BLaER1 treated with 17β-estradiol and CSF1 and Interleukin-3, amounts not matched to agents 10 nM and 100 nM (cell line): ENCODE measurements around the gene PTPN20.
A peak's percentile ranks its signal among the peaks of the same experiment; 100 is the strongest.

Experiments
- H3K27ac ChIP-seq, 11 experiments: shearing (Covaris generic); formaldehyde crosslinking; 2 replicates each; pipeline ENCODE4 v1.8.1; 2022
- H3K27me3 ChIP-seq, 11 experiments: shearing (Covaris generic); formaldehyde crosslinking; 2 replicates each; pipeline ENCODE4 v1.8.1; 2022
- H3K36me3 ChIP-seq, 11 experiments: shearing (Covaris generic); formaldehyde crosslinking; 2 replicates each; pipeline ENCODE4 v1.8.1; 2022
- H3K4me1 ChIP-seq, 10 experiments: shearing (Covaris generic); formaldehyde crosslinking; 2 replicates each; pipeline ENCODE4 v1.8.1; 2022
- H3K4me2 ChIP-seq, 11 experiments: shearing (Covaris generic); formaldehyde crosslinking; 2 replicates each; pipeline ENCODE4 v1.8.1; 2022
- H3K4me3 ChIP-seq, 10 experiments: shearing (Covaris generic); formaldehyde crosslinking; 2 replicates each; pipeline ENCODE4 v1.8.1; 2022
- H3K9ac ChIP-seq, 11 experiments: shearing (Covaris generic); formaldehyde crosslinking; 2 replicates each; pipeline ENCODE4 v1.8.1; 2022
- H3K9me3 ChIP-seq, 11 experiments: shearing (Covaris generic); formaldehyde crosslinking; replicated peaks in 1 of 11; 2 replicates each; pipeline ENCODE4 v1.8.1; 2022
- H4K20me1 ChIP-seq, 11 experiments: shearing (Covaris generic); formaldehyde crosslinking; 2 replicates each; pipeline ENCODE4 v1.8.1; 2022
- Cebpa-rat ChIP-seq, 11 experiments: shearing (Covaris generic); IDR thresholded peaks; 2 replicates each; pipeline ENCODE4 v1.8.1; 2022

PTPN20 gene

GRCh38 chr10:47035171-47035818 lies 124.1 kb downstream of the PTPN20 start:
- Histone ChIP-seq H3K9ac (no peak overlapping the region), H3K4me2 (peak overlapping the region in 4 of 11 experiments; percentile 23 to 40 (median 30); a peak in 7 of 22 replicates), H3K27ac (no peak overlapping the region), H3K4me3 (no peak overlapping the region), H4K20me1 (peaks cover 0 to 6% (median 0%) of the 10 kb centered on the region in 11 experiments; a peak in 2 of 22 replicates), H3K4me1 (peaks cover 0 to 9% (median 6%) of the 10 kb centered on the region in 10 experiments; a peak in 12 of 20 replicates), H3K36me3 (no peaks in the 10 kb centered on the region), H3K9me3 (no peaks in the 10 kb centered on the region), H3K27me3 (no peaks in the 10 kb centered on the region)
- TF ChIP-seq Cebpa-rat (IDR thresholded peaks at IDR 0.05): no peak

- Histone ChIP-seq H3K27me3 (no peaks in the 10 kb centered on the region), H3K36me3 (no peaks in the 10 kb centered on the region), H3K27ac (no peak overlapping the region), H3K9ac (no peak overlapping the region), H3K4me3 (no peak overlapping the region), H3K9me3 (no peaks in the 10 kb centered on the region), H3K4me2 (no peak overlapping the region), H4K20me1 (peaks cover 0 to 6% (median 0%) of the 10 kb centered on the region in 11 experiments; a peak in 2 of 22 replicates), H3K4me1 (peaks cover 0 to 9% (median 6%) of the 10 kb centered on the region in 10 experiments; a peak in 12 of 20 replicates)
- TF ChIP-seq Cebpa-rat (IDR thresholded peaks at IDR 0.05): no peak
Observed at GRCh38 chr10:47035819-47036337, 124.7 kb downstream of the PTPN20 start.

GRCh38 chr10:47036771-47037170 lies 125.5 kb downstream of the PTPN20 start:
- H3K4me2 ChIP-seq: no peak overlapping the region

DNA sequence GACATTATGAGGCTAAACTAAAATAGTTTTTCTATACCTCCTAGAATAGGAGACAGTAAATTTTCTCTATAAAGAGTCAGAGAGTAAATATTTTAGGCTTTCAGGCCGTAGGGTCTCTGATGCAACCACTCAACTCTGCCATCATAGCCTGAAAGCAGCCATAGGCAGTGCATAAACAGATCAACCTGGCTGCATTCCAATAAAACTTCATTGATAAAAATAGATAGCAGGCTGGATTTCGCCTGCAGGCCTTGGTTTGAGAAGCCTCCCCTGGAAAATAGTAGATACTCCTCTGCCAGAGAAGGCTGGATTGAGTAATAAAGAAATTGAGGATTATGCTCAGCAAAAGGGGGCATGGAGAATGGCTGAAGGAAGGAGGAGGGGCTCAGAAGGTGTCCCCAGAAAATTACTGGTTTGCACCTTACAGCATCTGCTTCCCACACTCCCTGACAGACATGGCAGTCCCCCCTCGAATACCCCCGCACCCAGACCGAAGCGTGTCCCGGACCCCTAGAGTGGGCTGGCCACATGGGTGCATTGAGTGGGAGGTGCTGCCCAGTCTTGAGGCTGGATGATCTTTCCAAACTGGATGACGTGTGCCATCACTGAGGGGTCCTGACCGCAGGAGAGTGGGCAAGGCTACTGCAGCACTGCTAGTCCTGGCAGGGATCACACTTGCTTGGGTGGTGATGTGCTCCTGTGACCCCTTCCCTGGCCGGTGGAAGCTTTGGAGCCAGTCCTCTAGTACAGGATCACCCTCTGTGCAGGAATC lies 126.6 kb downstream of the PTPN20 start:
- no peak for TF ChIP-seq Cebpa-rat (IDR thresholded peaks at IDR 0.05)
- H3K36me3 ChIP-seq: no peaks in the 10 kb centered on the region
- H4K20me1 ChIP-seq: peaks cover 0 to 6% (median 0%) of the 10 kb centered on the region in 11 experiments; a peak in 2 of 22 replicates
- no peak overlapping the region for H3K9ac ChIP-seq
- no peak overlapping the region for H3K4me3 ChIP-seq
- H3K27ac ChIP-seq: no peak overlapping the region
- no peaks in the 10 kb centered on the region for H3K9me3 ChIP-seq
- no peaks in the 10 kb centered on the region for H3K27me3 ChIP-seq
- peaks cover 0 to 9% (median 7%) of the 10 kb centered on the region in 10 experiments; a peak in 12 of 20 replicates for H3K4me1 ChIP-seq
- no peak overlapping the region for H3K4me2 ChIP-seq

More at GRCh38 chr10:47036771-47037170, 125.5 kb downstream of the PTPN20 start:
- H3K9me3 ChIP-seq: no peaks in the 10 kb centered on the region
- peaks cover 0 to 6% (median 0%) of the 10 kb centered on the region in 11 experiments; a peak in 2 of 22 replicates for H4K20me1 ChIP-seq
- no peaks in the 10 kb centered on the region for H3K27me3 ChIP-seq
- H3K4me3 ChIP-seq: no peak overlapping the region
- H3K9ac ChIP-seq: no peak overlapping the region
- H3K4me1 ChIP-seq: peaks cover 0 to 9% (median 6%) of the 10 kb centered on the region in 10 experiments; a peak in 12 of 20 replicates
- H3K36me3 ChIP-seq: no peaks in the 10 kb centered on the region
- no peak overlapping the region for H3K27ac ChIP-seq
- no peak for TF ChIP-seq Cebpa-rat (IDR thresholded peaks at IDR 0.05)

DNA sequence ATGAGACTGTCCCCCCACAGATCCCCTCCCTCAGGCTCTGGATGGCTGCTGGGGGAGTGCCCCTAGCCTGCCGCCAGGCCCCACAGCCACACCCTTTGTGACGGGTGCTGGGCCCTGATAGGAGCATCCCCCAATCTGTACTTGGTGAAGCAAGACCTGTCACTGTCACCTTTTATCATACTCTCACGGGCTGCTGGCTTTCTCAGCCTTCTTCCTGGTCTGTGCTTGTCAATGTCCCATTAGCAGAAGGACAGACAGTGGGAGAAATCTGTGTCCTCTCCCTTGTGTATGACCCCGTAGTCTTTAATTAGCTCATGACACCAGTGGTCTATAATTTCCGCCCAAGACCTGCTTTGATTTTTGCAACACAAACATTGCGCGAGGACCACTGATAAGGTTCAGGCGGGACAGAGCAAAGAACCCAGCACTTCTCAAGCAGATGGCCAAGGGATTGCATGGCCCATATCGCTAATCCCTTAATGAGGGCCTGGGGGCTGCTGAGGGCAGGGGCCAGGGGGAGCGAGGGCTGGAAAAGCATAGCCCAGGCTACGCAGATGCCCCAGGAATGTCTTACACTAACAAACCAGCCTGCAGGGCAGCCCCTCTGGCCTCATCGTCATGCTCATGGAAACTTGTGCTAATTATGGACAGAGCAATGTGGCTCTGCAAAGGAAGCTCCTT lies 127.8 kb downstream of the PTPN20 start:
- peaks cover 0 to 21% (median 16%) of the 10 kb centered on the region in 10 experiments; a peak in 16 of 20 replicates for H3K4me1 ChIP-seq
- peaks cover 0 to 14% (median 0%) of the 10 kb centered on the region in 11 experiments; a peak in 2 of 22 replicates for H4K20me1 ChIP-seq
- no peaks in the 10 kb centered on the region for H3K36me3 ChIP-seq
- H3K4me2 ChIP-seq: no peak overlapping the region
- no peak overlapping the region for H3K4me3 ChIP-seq
- H3K9me3 ChIP-seq: no peaks in the 10 kb centered on the region
- no peaks in the 10 kb centered on the region for H3K27me3 ChIP-seq
- H3K9ac ChIP-seq: no peak overlapping the region
- no peak overlapping the region for H3K27ac ChIP-seq
- no peak for TF ChIP-seq Cebpa-rat (IDR thresholded peaks at IDR 0.05)

DNA sequence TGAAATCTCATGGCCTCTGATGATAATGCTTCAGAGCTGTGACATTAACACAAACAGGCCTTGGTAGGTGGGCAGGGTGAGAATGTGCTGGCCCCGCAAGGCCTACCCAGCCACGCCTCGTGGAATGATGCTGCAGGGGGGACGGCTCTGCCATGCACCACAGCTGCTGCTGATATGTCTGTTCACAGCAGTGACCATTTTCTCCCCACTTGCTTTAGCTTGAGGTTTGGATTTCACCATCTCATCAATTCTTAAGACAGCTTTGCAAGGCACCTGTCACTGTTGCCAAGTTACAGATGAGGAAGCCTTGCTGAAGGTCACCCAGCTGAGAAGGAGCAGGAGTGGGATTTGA lies 128.3 kb downstream of the PTPN20 start:
- H3K27me3 ChIP-seq: no peaks in the 10 kb centered on the region
- no peak overlapping the region for H3K4me2 ChIP-seq
- peaks cover 0 to 20% (median 16%) of the 10 kb centered on the region in 10 experiments; a peak in 16 of 20 replicates for H3K4me1 ChIP-seq
- H3K4me3 ChIP-seq: no peak overlapping the region
- TF ChIP-seq Cebpa-rat (IDR thresholded peaks at IDR 0.05): no peak
- H3K9ac ChIP-seq: no peak overlapping the region
- peaks cover 0 to 14% (median 0%) of the 10 kb centered on the region in 11 experiments; a peak in 2 of 22 replicates for H4K20me1 ChIP-seq
- no peaks in the 10 kb centered on the region for H3K36me3 ChIP-seq
- H3K27ac ChIP-seq: no peak overlapping the region
- no peaks in the 10 kb centered on the region for H3K9me3 ChIP-seq

- Histone ChIP-seq H4K20me1 (peaks cover 0 to 14% (median 0%) of the 10 kb centered on the region in 11 experiments; a peak in 2 of 22 replicates), H3K4me3 (no peak overlapping the region), H3K27ac (no peak overlapping the region), H3K27me3 (no peaks in the 10 kb centered on the region), H3K9me3 (no peaks in the 10 kb centered on the region), H3K9ac (no peak overlapping the region), H3K4me1 (peaks cover 0 to 14% (median 10%) of the 10 kb centered on the region in 10 experiments; a peak in 15 of 20 replicates), H3K4me2 (no peak overlapping the region), H3K36me3 (no peaks in the 10 kb centered on the region)
- no peak for TF ChIP-seq Cebpa-rat (IDR thresholded peaks at IDR 0.05)
Observed at GRCh38 chr10:47040041-47040491, 128.8 kb downstream of the PTPN20 start.

- Histone ChIP-seq H3K27me3 (no peaks in the 10 kb centered on the region), H4K20me1 (peaks cover 0 to 14% (median 0%) of the 10 kb centered on the region in 11 experiments; a peak in 2 of 22 replicates), H3K4me2 (no peak overlapping the region), H3K36me3 (no peaks in the 10 kb centered on the region), H3K27ac (no peak overlapping the region), H3K4me3 (no peak overlapping the region), H3K9me3 (no peaks in the 10 kb centered on the region), H3K4me1 (peaks cover 0 to 14% (median 10%) of the 10 kb centered on the region in 10 experiments; a peak in 15 of 20 replicates), H3K9ac (no peak overlapping the region)
- no peak for TF ChIP-seq Cebpa-rat (IDR thresholded peaks at IDR 0.05)
Observed at GRCh38 chr10:47040681-47041080, 129.5 kb downstream of the PTPN20 start.
